Measurements from ENCODE around the gene MRPL28.

- TF ChIP-seq CTCF (conservative IDR thresholded peaks at IDR 0.05 in 1 of 2, IDR thresholded peaks at IDR 0.05 in 1 of 2; ENCODE audit: extremely low read depth in 1 of 2, insufficient read depth in 1 of 2, low read depth in 1 of 2, low read length in 2 of 2) (no peak), EZH2 (IDR thresholded peaks at IDR 0.05; ENCODE audit: borderline replicate concordance, low read length) (no peak)
These were observed 2.9 kb downstream of the MRPL28 start for GRCh38 chr16:367333-367903.
